IPS-15b (cell line): ENCODE results near the gene SGPP1.
"Not testable (repeated sequence)": the region's sequence is repeated elsewhere in the genome, so short reads cannot be mapped to it uniquely, and the experiment has no call there.

Experiments used
- H3K27me3 ChIP-seq: one replicate; pipeline ENCODE4 v1.6.1; 2013; ENCODE audit warnings: low read length; ENCODE audit not compliant: control insufficient read depth, insufficient read depth
- H3K36me3 ChIP-seq: one replicate; pipeline ENCODE4 v1.6.1; 2013; ENCODE audit warnings: low read length; ENCODE audit not compliant: control insufficient read depth, insufficient read depth
- H3K4me1 ChIP-seq: one replicate; pipeline ENCODE4 v1.6.1; 2013; ENCODE audit warnings: mild to moderate bottlenecking, low read length; ENCODE audit not compliant: control insufficient read depth, insufficient read depth
- H3K4me3 ChIP-seq: one replicate; pipeline ENCODE4 v1.5.1; 2013; ENCODE audit warnings: low read depth, low read length
- H3K9ac ChIP-seq: one replicate; pipeline ENCODE4 v1.6.1; 2013; ENCODE audit warnings: low read depth, mild to moderate bottlenecking, low read length
- H3K9me3 ChIP-seq: one replicate; pipeline ENCODE4 v1.6.1; 2013; ENCODE audit warnings: mild to moderate bottlenecking, low read length; ENCODE audit not compliant: control insufficient read depth, insufficient read depth

SGPP1 gene

DNA sequence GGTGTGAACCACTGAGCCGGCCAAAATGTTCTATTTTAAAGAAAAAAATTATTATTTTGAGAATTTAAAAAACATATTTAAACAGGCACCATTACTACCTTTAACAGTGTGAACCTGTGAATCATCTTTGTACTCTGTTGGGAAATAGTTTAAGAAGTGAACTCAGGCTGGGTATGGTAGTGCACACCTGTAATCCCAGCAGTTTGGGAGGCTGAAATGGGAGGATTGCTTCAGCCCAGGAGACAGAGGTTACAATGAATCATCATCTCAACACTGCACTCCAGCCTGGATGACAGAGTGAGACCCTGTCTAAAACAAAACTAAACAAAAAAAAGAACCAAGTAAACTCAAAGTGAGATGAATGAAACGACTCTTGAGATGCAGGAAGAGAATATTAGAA lies 83.1 kb downstream of the SGPP1 start:
- no peaks in the 10 kb centered on the region for H3K4me1 ChIP-seq
- no peak overlapping the region for H3K9ac ChIP-seq
- H3K36me3 ChIP-seq: no peaks in the 10 kb centered on the region
- H3K27me3 ChIP-seq: no peaks in the 10 kb centered on the region
- H3K4me3 ChIP-seq: no peak overlapping the region
- H3K9me3 ChIP-seq: no peaks in the 10 kb centered on the region

DNA sequence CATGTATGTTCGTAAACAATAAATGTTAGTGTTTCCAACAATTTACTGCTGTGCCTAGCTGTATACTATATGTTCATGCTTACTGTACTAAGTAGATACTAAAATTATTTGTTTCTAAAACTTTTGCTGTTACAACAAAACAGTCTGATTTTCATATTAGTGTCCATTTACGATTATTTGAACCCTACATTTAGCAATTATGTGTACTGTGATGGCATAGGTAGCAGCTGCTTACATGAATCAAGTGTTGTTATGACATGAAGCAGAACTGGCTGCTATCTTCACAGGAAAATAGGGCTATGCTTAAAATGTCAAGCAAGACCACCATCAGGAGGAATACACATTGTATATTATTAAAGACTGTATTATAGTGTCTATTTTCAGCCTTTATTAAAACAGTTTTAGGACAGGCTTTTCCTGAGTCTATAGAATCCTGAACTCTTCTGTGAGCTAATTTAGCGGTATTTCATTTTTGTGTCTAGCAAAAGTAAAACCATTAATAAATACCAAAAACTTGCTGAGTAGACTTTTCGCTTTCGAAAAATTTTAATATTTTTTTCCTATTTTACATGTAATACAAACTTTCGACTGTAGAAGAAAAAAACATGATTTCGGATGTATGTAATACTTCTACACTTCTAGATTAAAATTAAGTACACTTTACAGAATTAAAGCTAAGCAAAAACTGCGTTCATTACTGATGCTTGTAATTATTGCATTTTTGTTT lies 85.0 kb downstream of the SGPP1 start:
- Histone ChIP-seq H3K27me3 (no peaks in the 10 kb centered on the region), H3K4me3 (peak overlapping the region; percentile 94), H3K9ac (no peak overlapping the region), H3K36me3 (no peaks in the 10 kb centered on the region), H3K4me1 (no peaks in the 10 kb centered on the region), H3K9me3 (no peaks in the 10 kb centered on the region)

DNA sequence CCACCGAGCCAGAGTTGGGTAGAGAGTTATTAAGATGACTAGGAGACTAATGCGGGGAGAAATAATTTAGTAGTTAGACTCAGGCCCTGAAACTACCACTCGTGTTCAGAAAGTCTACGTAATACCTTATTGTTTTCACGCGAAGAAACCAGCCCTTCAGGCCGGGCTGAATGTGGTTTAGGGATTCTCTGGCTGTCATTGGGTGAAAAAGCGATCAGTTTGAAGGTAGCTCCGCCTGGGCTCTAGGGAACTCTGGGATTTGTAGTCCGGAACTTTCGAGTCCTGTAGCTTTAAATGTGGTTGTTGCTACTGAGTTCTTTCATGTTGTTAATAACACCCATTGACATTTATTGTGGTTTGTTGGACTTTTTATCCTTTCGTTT lies 85.6 kb downstream of the SGPP1 start:
- Histone ChIP-seq H3K4me1 (no peaks in the 10 kb centered on the region), H3K9me3 (no peaks in the 10 kb centered on the region), H3K36me3 (no peaks in the 10 kb centered on the region), H3K4me3 (peak overlapping the region; percentile 94), H3K27me3 (no peaks in the 10 kb centered on the region), H3K9ac (peak overlapping the region; percentile 55)

DNA sequence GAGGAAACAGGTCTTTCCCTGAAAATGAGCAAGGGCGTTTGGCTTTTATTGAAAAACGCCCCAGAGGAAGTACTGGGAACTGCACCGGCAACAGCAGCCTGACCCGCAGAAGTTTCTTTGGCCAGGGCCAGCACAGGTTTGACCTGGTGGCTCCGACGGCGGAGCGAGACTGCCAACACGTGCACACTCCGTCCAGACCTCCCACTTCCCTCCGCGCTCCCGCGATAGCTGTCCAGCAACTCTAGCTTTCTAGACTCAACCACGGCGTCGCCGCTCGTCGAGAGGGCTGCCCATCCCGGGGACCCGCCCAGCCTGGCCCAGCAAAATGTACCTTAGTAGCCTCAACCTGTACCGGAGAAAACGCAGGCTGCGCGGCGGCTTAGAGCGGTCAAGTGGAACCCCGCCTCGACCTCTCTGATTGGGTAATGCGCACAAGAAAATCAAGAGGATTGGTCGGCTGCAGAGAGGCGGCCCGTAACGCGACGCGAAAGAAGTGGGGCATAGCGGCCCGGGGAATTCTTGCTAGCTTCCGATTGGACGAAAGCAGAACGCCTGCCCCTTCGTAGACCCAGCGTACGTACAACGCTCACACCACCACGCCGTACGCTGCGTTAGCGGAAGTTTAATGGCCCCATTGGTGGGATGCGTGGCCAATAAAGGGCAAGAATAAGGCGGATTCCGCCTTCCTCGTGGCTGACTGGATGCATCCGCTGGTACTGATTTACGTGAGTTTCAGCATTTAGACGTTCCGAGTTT lies 86.2 kb downstream of the SGPP1 start, which contains the start of gene WDR89:
Gene WDR89, minus strand, starts transcription at position 399 of the 756 bp plus-strand sequence. CDS start 41,929 bp downstream, outside the sequence.
- Histone ChIP-seq H3K4me3 (peak within 1 kb of the TSS; percentile 94), H3K27me3 (no peaks in the 10 kb centered on the region), H3K4me1 (no peaks in the 10 kb centered on the region), H3K36me3 (no peaks in the 10 kb centered on the region), H3K9ac (peak within 1 kb of the TSS; percentile 90), H3K9me3 (no peaks in the 10 kb centered on the region)

DNA sequence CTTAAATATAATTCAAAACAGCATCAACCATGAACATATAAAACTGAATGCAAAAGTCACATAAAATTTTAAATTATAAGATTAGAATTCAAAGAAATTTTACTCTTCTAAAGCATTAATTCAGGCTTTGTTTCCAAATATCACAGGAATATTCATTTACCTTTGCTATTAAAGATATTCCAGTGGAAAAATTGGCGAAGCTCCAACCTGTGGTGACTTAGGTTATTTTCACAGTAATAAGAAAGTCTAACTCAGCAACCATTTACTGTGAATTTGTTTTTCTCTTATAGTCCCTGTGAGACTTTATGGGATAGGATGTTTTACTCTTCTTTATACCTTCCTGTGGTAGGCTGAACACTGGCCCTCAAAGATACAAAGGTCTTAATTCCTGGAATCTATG lies 89.4 kb downstream of the SGPP1 start:
- H3K9ac ChIP-seq: no peak overlapping the region

DNA sequence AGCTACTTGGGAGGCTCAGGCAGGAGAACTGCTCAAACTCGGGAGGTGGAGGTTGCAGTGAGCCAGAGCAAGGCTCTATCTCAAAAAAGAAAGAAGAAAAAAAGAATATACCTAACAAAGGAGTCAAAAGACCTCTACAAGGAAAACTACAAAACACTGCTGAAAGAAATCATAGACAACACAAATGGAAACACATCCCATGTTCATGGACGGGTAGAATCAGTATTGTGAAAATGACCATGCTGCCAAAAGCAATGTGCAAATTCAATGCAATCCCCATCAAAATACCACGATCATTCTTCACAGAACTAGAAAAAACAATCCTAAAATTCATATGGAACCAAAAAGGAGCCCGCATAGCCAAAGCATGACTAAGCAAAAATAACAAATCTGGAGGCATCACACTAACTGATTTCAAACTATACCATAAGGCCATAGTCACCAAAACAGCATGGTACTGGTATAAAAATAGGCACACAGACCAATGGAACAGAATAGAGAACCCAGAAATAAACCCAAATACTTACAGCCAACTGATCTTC lies 91.7 kb downstream of the SGPP1 start:
- H3K9ac ChIP-seq, H3K4me3 ChIP-seq, H3K27me3 ChIP-seq, H3K4me1 ChIP-seq, H3K9me3 ChIP-seq, H3K36me3 ChIP-seq: not testable (repeated sequence)

More for the DNA sequence above, 89.4 kb downstream of the SGPP1 start:
- no peak overlapping the region for H3K4me3 ChIP-seq
- no peaks in the 10 kb centered on the region for H3K27me3 ChIP-seq
- no peaks in the 10 kb centered on the region for H3K4me1 ChIP-seq
- no peaks in the 10 kb centered on the region for H3K9me3 ChIP-seq
- no peaks in the 10 kb centered on the region for H3K36me3 ChIP-seq
